ENCODE data around the gene VEZT. TPM values are rescaled to one million over a fixed set of nuclear protein-coding genes. Genes with fewer than 3 reads are reported as not detected.

The VEZT gene
- total RNA-seq, 4 donors from 2014 or later: 27.7 to 82.0 (median 45.3) TPM

DNA sequence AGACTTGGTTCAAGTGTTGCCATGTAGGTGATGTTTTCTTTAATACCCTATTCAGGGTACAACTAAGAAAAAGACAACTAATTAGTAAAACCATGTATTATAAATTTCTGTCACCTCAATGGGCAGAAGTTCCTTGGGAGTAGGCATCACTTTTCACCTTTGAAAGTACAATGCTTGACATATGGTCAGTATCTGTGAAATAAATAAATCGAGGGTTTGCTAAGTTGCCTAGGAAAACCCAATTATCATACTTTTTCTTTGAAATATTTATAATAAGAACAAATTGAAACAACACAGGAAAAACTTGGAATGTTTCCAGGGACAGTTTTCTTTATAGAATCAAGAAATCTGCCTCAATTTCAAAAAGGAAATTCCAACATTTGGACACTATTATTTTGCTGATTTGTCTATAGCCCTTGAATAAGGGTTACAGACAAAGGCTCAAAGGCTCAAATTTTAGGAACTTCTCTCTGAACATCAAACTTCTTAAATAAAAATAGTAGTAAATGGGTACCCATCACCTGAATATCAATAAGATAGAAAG is 14.0 kb upstream of the VEZT start:
- TF ChIP-seq, protein P1, sequence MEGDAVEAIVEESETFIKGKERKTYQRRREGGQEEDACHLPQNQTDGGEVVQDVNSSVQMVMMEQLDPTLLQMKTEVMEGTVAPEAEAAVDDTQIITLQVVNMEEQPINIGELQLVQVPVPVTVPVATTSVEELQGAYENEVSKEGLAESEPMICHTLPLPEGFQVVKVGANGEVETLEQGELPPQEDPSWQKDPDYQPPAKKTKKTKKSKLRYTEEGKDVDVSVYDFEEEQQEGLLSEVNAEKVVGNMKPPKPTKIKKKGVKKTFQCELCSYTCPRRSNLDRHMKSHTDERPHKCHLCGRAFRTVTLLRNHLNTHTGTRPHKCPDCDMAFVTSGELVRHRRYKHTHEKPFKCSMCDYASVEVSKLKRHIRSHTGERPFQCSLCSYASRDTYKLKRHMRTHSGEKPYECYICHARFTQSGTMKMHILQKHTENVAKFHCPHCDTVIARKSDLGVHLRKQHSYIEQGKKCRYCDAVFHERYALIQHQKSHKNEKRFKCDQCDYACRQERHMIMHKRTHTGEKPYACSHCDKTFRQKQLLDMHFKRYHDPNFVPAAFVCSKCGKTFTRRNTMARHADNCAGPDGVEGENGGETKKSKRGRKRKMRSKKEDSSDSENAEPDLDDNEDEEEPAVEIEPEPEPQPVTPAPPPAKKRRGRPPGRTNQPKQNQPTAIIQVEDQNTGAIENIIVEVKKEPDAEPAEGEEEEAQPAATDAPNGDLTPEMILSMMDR (IDR thresholded peaks at IDR 0.05): no peak
- TF ChIP-seq POLR2A (IDR thresholded peaks at IDR 0.05): no peak
- H3K4me3 ChIP-seq: no peak overlapping the region
- WGBS, 2 donors: 19 to 31% methylated on average over 1 of the region's 1 CpG
- H3K36me3 ChIP-seq: no peaks in the 10 kb centered on the region
- peak overlapping the region; percentile 76 to 88 (median 82) for H3K27ac ChIP-seq
- peaks cover 30 to 86% (median 56%) of the 10 kb centered on the region in 3 donors for H3K4me1 ChIP-seq
- intact Hi-C loops (cut with DNase I): no loop called here
- no peak for DNase-seq
- no peaks in the 10 kb centered on the region for H3K9me3 ChIP-seq
- H3K27me3 ChIP-seq: no peaks in the 10 kb centered on the region

DNA sequence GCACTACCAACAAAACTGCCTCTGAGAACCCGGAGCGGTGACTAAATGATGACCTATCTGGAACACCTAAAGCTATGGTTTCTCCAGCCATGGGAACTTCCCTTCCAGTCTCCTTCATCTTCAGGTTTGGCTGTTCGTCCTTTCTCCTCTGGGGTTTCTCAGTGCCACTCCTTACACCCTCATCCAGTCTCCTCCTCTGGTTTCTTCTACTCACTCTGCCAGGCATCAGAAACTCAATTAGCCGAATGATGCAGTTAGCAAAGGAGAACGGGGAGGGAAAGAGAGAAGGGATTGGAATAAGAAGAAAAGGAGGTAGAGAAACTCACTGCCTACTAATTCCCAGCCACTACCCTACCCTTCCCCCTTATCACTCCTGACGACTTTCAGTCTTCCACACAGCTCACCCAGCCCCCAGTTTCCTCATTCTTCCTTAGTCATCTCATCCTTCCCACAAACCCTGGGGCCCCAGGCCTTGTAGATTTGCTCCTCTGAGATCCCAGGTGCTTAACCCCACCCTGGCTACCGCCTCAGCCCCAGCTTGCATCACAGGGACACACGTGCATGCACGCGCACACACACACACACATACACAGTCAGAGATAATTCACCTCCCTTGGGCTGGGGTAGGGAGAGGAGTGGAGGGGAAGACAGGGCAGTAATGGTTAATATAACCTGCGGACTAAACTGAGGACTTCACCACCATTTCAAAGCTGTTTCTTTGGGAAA is 13.3 kb upstream of the VEZT start:
- no peaks in the 10 kb centered on the region for H3K36me3 ChIP-seq
- H3K27me3 ChIP-seq: no peaks in the 10 kb centered on the region
- peak overlapping the region in 1 of 4 donors; percentile 12 for H3K4me3 ChIP-seq
- TF ChIP-seq POLR2A (IDR thresholded peaks at IDR 0.05): peak in 1 of 4 donors; percentile 30
- TF ChIP-seq, protein P1 (IDR thresholded peaks at IDR 0.05): peak in 1 of 6 experiments; percentile 11
- no peaks in the 10 kb centered on the region for H3K9me3 ChIP-seq
- 28 to 41% methylated on average over 10 to 11 of the region's 11 CpGs for WGBS, 2 donors
- no peak for DNase-seq
- H3K27ac ChIP-seq: peak overlapping the region; percentile 76 to 88 (median 82)
- peaks cover 30 to 79% (median 56%) of the 10 kb centered on the region in 3 donors for H3K4me1 ChIP-seq
- intact Hi-C loops (cut with DNase I): no loop called here

DNA sequence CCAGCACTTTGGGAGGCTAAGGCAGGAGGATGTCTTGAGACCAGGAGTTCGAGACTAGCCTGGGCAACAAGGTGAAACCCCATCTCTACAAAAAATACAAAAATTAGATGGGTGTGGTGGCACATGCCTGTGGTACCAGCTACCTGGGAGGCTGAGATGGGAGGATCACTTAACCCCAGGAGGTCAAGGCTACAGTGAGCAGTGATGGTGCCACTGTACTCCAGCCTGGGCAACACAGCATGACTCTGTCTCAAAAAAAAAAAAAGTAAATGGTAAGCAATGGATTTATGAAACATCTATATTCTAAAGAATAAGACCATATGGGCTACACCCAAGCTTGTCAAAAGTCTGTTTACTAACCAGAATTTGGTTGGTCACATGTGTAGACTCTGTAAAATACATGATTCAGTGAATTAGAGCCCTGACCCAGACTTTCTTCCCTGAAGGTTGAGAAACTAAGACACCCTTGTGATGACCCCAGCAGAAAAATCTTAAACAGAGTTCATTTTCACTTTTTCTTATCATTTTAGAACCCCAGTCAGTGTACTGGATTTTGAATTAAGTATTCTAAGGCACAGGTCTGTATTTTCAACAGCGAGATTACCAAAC is 12.5 kb upstream of the VEZT start:
- DNase-seq: no peak
- Histone ChIP-seq H3K9me3 (no peaks in the 10 kb centered on the region), H3K36me3 (no peaks in the 10 kb centered on the region), H3K27ac (peak overlapping the region; percentile 76 to 88 (median 82)), H3K4me1 (peaks cover 30 to 72% (median 49%) of the 10 kb centered on the region in 3 donors), H3K4me3 (peak overlapping the region in 1 of 4 donors; percentile 0), H3K27me3 (no peaks in the 10 kb centered on the region)
- no peak for TF ChIP-seq POLR2A (IDR thresholded peaks at IDR 0.05)
- TF ChIP-seq, protein P1 (IDR thresholded peaks at IDR 0.05): no peak
- WGBS, 2 donors: 40 to 65% methylated on average over 2 of the region's 2 CpGs
- intact Hi-C loops (cut with DNase I): no loop called here

DNA sequence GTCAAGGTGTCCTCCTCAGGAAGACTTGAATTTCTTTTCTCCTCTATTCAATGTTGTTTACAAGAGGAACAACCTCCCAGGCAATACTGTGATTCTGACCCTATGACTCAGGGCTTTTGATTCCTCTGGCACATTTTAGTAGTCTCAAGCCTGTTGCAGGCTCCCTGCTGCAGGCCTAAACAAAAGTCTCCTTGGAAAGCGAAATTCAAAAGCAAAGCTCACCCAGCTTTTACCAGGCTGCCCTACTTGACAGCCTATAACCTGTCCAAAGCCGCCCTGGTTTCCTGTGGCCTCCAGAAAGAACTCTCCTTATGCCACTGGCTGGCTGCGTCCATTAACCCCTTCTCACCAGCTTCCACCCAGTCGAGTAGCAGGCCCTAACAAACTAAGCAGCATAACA is 11.9 kb upstream of the VEZT start:
- peak in 1 of 4 donors; percentile 21 for TF ChIP-seq POLR2A (IDR thresholded peaks at IDR 0.05)
- TF ChIP-seq, protein P1 (IDR thresholded peaks at IDR 0.05): no peak
- no peaks in the 10 kb centered on the region for H3K27me3 ChIP-seq
- intact Hi-C loops (cut with DNase I): no loop called here
- peaks cover 30 to 72% (median 46%) of the 10 kb centered on the region in 3 donors for H3K4me1 ChIP-seq
- H3K4me3 ChIP-seq: peak overlapping the region in 1 of 4 donors; percentile 0
- no peaks in the 10 kb centered on the region for H3K9me3 ChIP-seq
- peak overlapping the region; percentile 76 to 88 (median 82) for H3K27ac ChIP-seq
- no peaks in the 10 kb centered on the region for H3K36me3 ChIP-seq
- DNase-seq: no peak
- 4 to 22% methylated on average over 2 to 4 of the region's 4 CpGs for WGBS, 2 donors

DNA sequence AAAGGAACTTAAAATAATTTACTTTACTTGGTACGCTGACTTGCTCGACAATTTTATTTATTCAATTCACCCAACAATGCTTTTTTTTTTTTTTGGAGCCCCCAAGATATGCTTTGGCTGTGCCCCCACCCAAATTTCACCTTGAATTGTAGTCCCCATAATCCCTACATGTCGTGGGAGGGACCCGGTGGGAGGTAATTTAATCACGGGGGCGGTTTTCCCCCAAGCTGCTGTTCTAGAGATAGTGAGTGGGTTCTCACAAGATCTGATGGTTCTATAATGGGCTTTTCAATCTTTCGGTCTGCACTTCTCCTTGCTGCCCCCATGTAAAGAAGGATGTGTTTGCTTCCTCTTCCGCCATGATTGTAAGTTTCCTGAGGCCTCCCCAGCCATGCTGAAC is 10.7 kb upstream of the VEZT start:
- 84 to 91% methylated on average over 8 of the region's 8 CpGs for WGBS, 2 donors
- H3K9me3 ChIP-seq: no peaks in the 10 kb centered on the region
- H3K27me3 ChIP-seq: no peaks in the 10 kb centered on the region
- H3K4me3 ChIP-seq: no peak overlapping the region
- no peaks in the 10 kb centered on the region for H3K36me3 ChIP-seq
- TF ChIP-seq POLR2A (IDR thresholded peaks at IDR 0.05): no peak
- TF ChIP-seq, protein P1 (IDR thresholded peaks at IDR 0.05): no peak
- DNase-seq: no peak
- H3K27ac ChIP-seq: peak overlapping the region in 2 of 4 donors; percentile 82 to 88
- peaks cover 30 to 72% (median 39%) of the 10 kb centered on the region in 3 donors for H3K4me1 ChIP-seq
- intact Hi-C loops (cut with DNase I): no loop called here
